Measurements from ENCODE around the gene KIRREL2. TPM values are rescaled to one million over a fixed set of nuclear protein-coding genes. Genes with fewer than 3 reads are reported as not detected.

Gene KIRREL2
- total RNA-seq, 1 donor from 2014 or later: 0.22 TPM

DNA sequence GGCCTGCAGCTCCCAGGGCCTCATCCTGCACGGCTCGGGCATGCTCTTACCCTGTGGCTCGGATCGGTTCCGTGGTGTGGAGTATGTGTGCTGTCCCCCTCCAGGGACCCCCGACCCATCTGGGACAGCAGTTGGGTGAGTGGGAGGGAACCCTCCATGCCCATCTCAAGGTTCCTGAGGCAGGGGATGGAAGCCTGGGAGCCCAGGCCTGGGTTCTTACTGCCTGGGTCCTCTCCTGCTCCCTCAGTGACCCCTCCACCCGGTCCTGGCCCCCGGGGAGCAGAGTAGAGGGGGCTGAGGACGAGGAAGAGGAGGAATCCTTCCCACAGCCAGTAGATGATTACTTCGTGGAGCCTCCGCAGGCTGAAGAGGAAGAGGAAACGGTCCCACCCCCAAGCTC is 14.9 kb downstream of the KIRREL2 start:
- Mint-ChIP-seq H3K27ac (ENCODE audit: unreplicated experiment) (no peak overlapping the region), H3K36me3 (ENCODE audit: low read depth) (peaks cover 6% of the 10 kb centered on the region), H3K4me1 (ENCODE audit: low read depth) (peaks cover 13% of the 10 kb centered on the region), H3K9me3 (ENCODE audit: low read depth) (no peaks in the 10 kb centered on the region), H3K27me3 (ENCODE audit: low read depth) (peaks cover 10% of the 10 kb centered on the region), H3K4me3 (ENCODE audit: unreplicated experiment) (no peak overlapping the region)
- TF ChIP-seq, protein P1, sequence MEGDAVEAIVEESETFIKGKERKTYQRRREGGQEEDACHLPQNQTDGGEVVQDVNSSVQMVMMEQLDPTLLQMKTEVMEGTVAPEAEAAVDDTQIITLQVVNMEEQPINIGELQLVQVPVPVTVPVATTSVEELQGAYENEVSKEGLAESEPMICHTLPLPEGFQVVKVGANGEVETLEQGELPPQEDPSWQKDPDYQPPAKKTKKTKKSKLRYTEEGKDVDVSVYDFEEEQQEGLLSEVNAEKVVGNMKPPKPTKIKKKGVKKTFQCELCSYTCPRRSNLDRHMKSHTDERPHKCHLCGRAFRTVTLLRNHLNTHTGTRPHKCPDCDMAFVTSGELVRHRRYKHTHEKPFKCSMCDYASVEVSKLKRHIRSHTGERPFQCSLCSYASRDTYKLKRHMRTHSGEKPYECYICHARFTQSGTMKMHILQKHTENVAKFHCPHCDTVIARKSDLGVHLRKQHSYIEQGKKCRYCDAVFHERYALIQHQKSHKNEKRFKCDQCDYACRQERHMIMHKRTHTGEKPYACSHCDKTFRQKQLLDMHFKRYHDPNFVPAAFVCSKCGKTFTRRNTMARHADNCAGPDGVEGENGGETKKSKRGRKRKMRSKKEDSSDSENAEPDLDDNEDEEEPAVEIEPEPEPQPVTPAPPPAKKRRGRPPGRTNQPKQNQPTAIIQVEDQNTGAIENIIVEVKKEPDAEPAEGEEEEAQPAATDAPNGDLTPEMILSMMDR (IDR thresholded peaks at IDR 0.05): no peak
- DNase-seq (ENCODE audit: low spot score): no peak

DNA sequence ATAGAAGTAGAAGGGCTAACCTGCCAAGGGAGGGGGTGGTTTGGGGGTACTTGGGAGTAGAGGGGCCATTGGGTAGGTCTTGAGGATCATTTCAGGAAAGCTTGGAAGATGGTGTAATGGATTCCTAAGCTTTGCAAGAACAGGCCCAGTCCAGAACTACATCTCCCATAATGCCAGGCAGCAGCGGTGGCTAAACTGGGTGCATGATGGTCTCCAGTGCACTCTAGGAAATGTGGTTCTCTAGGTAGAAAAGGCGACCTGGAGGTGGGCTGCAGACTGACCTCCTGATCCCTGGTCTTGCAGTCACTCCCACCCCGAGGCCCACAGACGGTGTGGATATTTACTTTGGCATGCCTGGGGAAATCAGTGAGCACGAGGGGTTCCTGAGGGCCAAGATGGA is 15.5 kb downstream of the KIRREL2 start:
- no peak for DNase-seq (ENCODE audit: low spot score)
- Mint-ChIP-seq H3K36me3 (ENCODE audit: low read depth) (peaks cover 6% of the 10 kb centered on the region), H3K27me3 (ENCODE audit: low read depth) (peaks cover 8% of the 10 kb centered on the region), H3K9me3 (ENCODE audit: low read depth) (no peaks in the 10 kb centered on the region), H3K27ac (ENCODE audit: unreplicated experiment) (no peak overlapping the region), H3K4me1 (ENCODE audit: low read depth) (peaks cover 13% of the 10 kb centered on the region), H3K4me3 (ENCODE audit: unreplicated experiment) (no peak overlapping the region)
- TF ChIP-seq, protein P1 (IDR thresholded peaks at IDR 0.05): no peak

DNA sequence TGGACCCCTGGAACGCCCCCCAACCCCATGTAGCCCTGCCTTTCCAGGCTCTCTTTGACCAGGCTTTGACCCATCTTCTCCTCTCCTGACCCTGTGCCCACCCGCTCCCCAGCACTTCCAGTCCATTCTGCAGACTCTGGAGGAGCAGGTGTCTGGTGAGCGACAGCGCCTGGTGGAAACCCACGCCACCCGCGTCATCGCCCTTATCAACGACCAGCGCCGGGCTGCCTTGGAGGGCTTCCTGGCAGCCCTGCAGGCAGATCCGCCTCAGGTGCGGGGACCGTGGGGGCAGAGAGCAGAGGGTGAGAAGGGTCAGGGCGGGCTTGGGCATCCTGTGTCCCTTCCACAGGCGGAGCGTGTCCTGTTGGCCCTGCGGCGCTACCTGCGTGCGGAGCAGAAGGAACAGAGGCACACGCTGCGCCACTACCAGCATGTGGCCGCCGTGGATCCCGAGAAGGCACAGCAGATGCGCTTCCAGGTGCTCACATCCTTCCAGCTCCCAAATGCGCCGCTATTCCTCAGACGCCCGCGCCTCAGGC is 17.8 kb downstream of the KIRREL2 start:
- peaks cover 8% of the 10 kb centered on the region for H3K4me1 Mint-ChIP-seq (ENCODE audit: low read depth)
- H3K9me3 Mint-ChIP-seq (ENCODE audit: low read depth): no peaks in the 10 kb centered on the region
- H3K27ac Mint-ChIP-seq (ENCODE audit: unreplicated experiment): no peak overlapping the region
- H3K27me3 Mint-ChIP-seq (ENCODE audit: low read depth): no peaks in the 10 kb centered on the region
- no peak overlapping the region for H3K4me3 Mint-ChIP-seq (ENCODE audit: unreplicated experiment)
- H3K36me3 Mint-ChIP-seq (ENCODE audit: low read depth): peaks cover 7% of the 10 kb centered on the region
- DNase-seq (ENCODE audit: low spot score): no peak
- TF ChIP-seq, protein P1 (IDR thresholded peaks at IDR 0.05): no peak

DNA sequence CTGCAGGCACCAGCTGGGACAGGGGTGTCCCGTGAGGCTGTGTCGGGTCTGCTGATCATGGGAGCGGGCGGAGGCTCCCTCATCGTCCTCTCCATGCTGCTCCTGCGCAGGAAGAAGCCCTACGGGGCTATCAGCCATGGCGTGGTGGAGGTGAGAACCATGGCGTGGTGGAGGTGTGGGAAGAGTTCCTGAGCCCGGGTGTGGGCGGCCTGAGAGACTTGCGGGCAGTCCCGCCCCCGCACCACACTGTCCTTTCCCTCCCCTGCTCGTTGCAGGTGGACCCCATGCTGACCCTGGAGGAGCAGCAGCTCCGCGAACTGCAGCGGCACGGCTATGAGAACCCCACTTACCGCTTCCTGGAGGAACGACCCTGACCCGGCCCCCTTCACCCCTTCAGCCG is 22.4 kb downstream of the KIRREL2 start:
- Mint-ChIP-seq H3K27me3 (ENCODE audit: low read depth) (no peaks in the 10 kb centered on the region), H3K4me1 (ENCODE audit: low read depth) (peaks cover 6% of the 10 kb centered on the region), H3K9me3 (ENCODE audit: low read depth) (no peaks in the 10 kb centered on the region), H3K4me3 (ENCODE audit: unreplicated experiment) (no peak overlapping the region), H3K36me3 (ENCODE audit: low read depth) (peaks cover 7% of the 10 kb centered on the region), H3K27ac (ENCODE audit: unreplicated experiment) (no peak overlapping the region)
- DNase-seq (ENCODE audit: low spot score): no peak
- TF ChIP-seq, protein P1 (IDR thresholded peaks at IDR 0.05): no peak

DNA sequence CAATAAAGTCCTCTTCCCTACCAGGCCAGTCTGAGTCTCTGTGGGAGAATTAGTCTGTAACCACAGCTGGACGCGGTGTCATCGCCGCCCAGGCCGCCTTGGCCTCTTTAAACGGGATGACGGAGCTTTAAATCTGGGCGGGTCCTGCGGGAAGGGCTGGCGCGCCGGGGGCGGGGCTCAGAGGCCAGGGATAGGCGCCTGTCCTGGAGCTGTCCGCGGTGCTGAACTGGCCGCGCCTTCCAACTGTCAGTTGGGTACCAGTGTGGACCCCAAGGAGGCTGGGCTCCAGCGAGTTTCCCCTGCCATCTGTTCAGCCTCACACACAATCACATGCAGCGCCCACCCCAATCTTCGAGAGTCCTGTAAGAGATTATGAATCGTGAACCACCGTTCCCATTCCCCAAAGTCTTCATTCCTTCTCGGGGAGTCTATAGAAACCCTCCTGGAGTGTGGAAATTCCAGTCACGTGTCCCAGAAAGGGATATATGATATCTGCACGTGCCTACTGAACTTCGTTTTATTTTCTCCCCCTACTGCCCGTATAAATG is 23.1 kb downstream of the KIRREL2 start:
- H3K27ac Mint-ChIP-seq (ENCODE audit: unreplicated experiment): peak overlapping the region; percentile 33
- H3K4me3 Mint-ChIP-seq (ENCODE audit: unreplicated experiment): peak overlapping the region; percentile 10
- peaks cover 5% of the 10 kb centered on the region for H3K36me3 Mint-ChIP-seq (ENCODE audit: low read depth)
- peaks cover 6% of the 10 kb centered on the region for H3K4me1 Mint-ChIP-seq (ENCODE audit: low read depth)
- DNase-seq (ENCODE audit: low spot score): no peak
- no peaks in the 10 kb centered on the region for H3K27me3 Mint-ChIP-seq (ENCODE audit: low read depth)
- TF ChIP-seq, protein P1 (IDR thresholded peaks at IDR 0.05): no peak
- H3K9me3 Mint-ChIP-seq (ENCODE audit: low read depth): no peaks in the 10 kb centered on the region
